T-helper 2 cell treated with Interferon-gamma antibody and Interleukin-4, amounts not matched to agents 5 μg/mL and 100 μg/mL, for 36 hours (primary cell): Measurements from ENCODE around the gene GRID1.
"Not testable (repeated sequence)": the region's sequence is repeated elsewhere in the genome, so short reads cannot be mapped to it uniquely, and the experiment has no call there.

Experiments used
- DNase-seq: peaks from one replicate; pipeline ENCODE4 v3.0.0; 2021; ENCODE audit warnings: low spot score
- H3K27ac Mint-ChIP-seq: one replicate; pipeline ENCODE4 v1.8.0; 2021; ENCODE audit warnings: mild to moderate bottlenecking, mixed read lengths
- H3K27me3 Mint-ChIP-seq: one replicate; pipeline ENCODE4 v1.8.0; 2021; ENCODE audit warnings: low read depth, mixed read lengths
- H3K36me3 Mint-ChIP-seq: one replicate; pipeline ENCODE4 v1.8.0; 2021; ENCODE audit warnings: low read depth, mixed read lengths
- H3K4me1 Mint-ChIP-seq: one replicate; pipeline ENCODE4 v1.8.0; 2021; ENCODE audit warnings: low read depth, mixed read lengths
- H3K4me3 Mint-ChIP-seq: one replicate; pipeline ENCODE4 v1.8.0; 2022; ENCODE audit warnings: mild to moderate bottlenecking, moderate library complexity, mixed read lengths
- H3K9me3 Mint-ChIP-seq: one replicate; pipeline ENCODE4 v1.8.0; 2021; ENCODE audit warnings: mixed read lengths

The GRID1 gene

GRCh38 chr10:86107131-86107530 lies 259.5 kb downstream of the GRID1 start:
- Mint-ChIP-seq H3K4me3 (no peak overlapping the region), H3K9me3 (no peaks in the 10 kb centered on the region), H3K4me1 (no peaks in the 10 kb centered on the region), H3K27me3 (no peaks in the 10 kb centered on the region), H3K27ac (no peak overlapping the region), H3K36me3 (no peaks in the 10 kb centered on the region)
- no peak for DNase-seq

- no peaks in the 10 kb centered on the region for H3K27me3 Mint-ChIP-seq
- H3K36me3 Mint-ChIP-seq, result no peaks in the 10 kb centered on the region
- H3K4me1 Mint-ChIP-seq, result no peaks in the 10 kb centered on the region
- no peak overlapping the region for H3K27ac Mint-ChIP-seq
- no peak overlapping the region for H3K4me3 Mint-ChIP-seq
- DNase-seq, result no peak
- H3K9me3 Mint-ChIP-seq, result no peaks in the 10 kb centered on the region
Observed at GRCh38 chr10:86106616-86107015, 260.0 kb downstream of the GRID1 start.

- Mint-ChIP-seq H3K4me3 (no peak overlapping the region), H3K36me3 (no peaks in the 10 kb centered on the region), H3K27ac (no peak overlapping the region), H3K27me3 (no peaks in the 10 kb centered on the region), H3K9me3 (no peaks in the 10 kb centered on the region), H3K4me1 (no peaks in the 10 kb centered on the region)
- DNase-seq, result no peak
Observed at GRCh38 chr10:86105640-86106039, 261.0 kb downstream of the GRID1 start.

- DNase-seq, result no peak
- Mint-ChIP-seq H3K27me3 (no peaks in the 10 kb centered on the region), H3K27ac (no peak overlapping the region), H3K36me3 (no peaks in the 10 kb centered on the region), H3K4me3 (no peak overlapping the region), H3K9me3 (no peaks in the 10 kb centered on the region), H3K4me1 (no peaks in the 10 kb centered on the region)
Observed at GRCh38 chr10:86105181-86105580, 261.4 kb downstream of the GRID1 start.

- Mint-ChIP-seq H3K27me3 (no peaks in the 10 kb centered on the region), H3K9me3 (no peaks in the 10 kb centered on the region), H3K4me3 (no peak overlapping the region), H3K36me3 (no peaks in the 10 kb centered on the region), H3K27ac (no peak overlapping the region), H3K4me1 (no peaks in the 10 kb centered on the region)
- no peak for DNase-seq
Observed at GRCh38 chr10:86104611-86105145, 261.9 kb downstream of the GRID1 start.

DNA sequence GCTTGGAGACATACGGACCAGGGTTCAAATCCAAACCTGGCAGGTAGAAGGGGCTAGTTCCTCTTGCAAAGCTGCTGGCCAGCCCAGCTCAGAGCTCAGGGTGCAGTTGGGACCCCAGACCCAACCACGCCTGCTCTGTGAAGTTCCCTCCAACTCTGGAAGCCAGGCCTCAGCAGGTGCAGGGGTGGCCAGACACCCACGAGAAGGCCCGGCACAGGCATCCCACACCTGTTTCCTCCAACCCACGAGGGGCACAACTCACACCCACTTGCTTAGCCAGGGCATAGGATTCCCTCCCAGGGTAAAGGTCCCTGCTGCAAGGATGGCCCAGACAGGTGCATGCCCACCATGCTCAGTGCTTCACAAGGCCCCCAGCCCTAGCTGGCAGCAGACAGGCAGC lies 262.4 kb downstream of the GRID1 start:
- Mint-ChIP-seq H3K27me3 (no peaks in the 10 kb centered on the region), H3K4me1 (no peaks in the 10 kb centered on the region), H3K9me3 (no peaks in the 10 kb centered on the region), H3K27ac (no peak overlapping the region), H3K36me3 (no peaks in the 10 kb centered on the region), H3K4me3 (no peak overlapping the region)
- DNase-seq, result no peak

DNA sequence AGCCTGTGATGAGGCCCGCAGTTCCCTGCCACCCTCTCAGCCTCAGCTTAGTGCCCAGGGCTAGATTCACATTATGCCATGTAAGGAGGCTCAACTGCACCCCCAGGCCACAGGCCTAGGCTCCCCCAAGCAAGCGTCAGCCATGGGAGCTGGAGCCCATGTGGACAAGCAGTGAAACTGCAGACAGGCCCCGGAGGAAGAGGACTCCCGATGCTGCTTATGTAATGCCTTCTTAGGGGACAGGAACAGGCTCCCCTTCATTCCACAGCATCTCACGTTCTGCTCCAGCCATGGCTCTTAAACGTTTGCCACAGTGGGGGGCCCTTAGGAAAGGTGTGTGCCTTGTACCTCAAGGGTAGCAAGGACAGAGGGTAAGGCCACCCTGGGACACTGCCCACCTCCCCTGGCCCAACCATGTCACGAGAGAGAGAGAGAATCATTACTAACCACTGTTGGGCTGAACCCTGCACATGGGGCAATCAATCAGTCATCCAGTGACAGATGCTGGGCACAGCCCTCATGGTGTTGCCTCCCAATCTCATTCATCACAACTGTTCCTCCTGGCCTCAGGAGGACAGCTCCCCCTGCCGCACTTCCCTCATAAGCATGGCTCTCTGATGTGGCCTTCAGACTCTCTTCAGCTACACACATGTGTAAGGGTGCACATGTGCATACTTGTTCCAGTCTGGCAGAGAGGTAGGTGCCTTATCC lies 263.0 kb downstream of the GRID1 start:
- Mint-ChIP-seq H3K9me3 (no peaks in the 10 kb centered on the region), H3K4me3 (no peak overlapping the region), H3K4me1 (no peaks in the 10 kb centered on the region), H3K27ac (no peak overlapping the region), H3K36me3 (no peaks in the 10 kb centered on the region), H3K27me3 (no peaks in the 10 kb centered on the region)
- DNase-seq, result no peak

GRCh38 chr10:86102451-86102850 lies 264.1 kb downstream of the GRID1 start:
- H3K27ac Mint-ChIP-seq, result no peak overlapping the region
- H3K27me3 Mint-ChIP-seq, result peaks cover 3% of the 10 kb centered on the region
- H3K9me3 Mint-ChIP-seq, result no peaks in the 10 kb centered on the region
- H3K4me1 Mint-ChIP-seq, result no peaks in the 10 kb centered on the region
- no peaks in the 10 kb centered on the region for H3K36me3 Mint-ChIP-seq
- H3K4me3 Mint-ChIP-seq, result no peak overlapping the region
- DNase-seq, result no peak

DNA sequence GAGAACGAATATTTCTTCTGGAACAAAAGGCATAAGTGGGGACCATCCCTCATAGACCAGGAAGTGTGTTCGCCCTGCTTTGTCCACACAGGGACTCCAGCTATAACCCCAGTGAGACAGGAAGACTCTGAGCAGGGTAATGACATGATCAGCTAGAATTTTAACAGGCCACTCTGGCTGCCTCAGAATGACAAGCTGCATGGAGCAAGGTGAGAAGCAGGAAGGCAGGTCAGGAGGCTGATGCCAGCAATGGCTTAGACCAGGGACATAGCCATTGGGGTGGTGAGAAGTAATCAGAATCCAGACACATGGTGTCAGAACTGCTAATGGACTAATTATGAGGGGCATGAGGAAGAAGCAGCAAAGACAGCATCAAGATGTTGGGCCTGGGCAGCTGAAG lies 264.6 kb downstream of the GRID1 start:
- Mint-ChIP-seq H3K27ac (no peak overlapping the region), H3K36me3 (no peaks in the 10 kb centered on the region), H3K4me3 (no peak overlapping the region), H3K9me3 (no peaks in the 10 kb centered on the region), H3K27me3 (peaks cover 3% of the 10 kb centered on the region), H3K4me1 (no peaks in the 10 kb centered on the region)
- DNase-seq, result no peak

GRCh38 chr10:86100581-86101061 lies 266.0 kb downstream of the GRID1 start:
- Mint-ChIP-seq H3K9me3 (no peaks in the 10 kb centered on the region), H3K27ac (no peak overlapping the region), H3K36me3 (no peaks in the 10 kb centered on the region), H3K4me3 (no peak overlapping the region), H3K27me3 (peaks cover 6% of the 10 kb centered on the region), H3K4me1 (no peaks in the 10 kb centered on the region)
- no peak for DNase-seq

- DNase-seq, result no peak
- no peak overlapping the region for H3K27ac Mint-ChIP-seq
- no peaks in the 10 kb centered on the region for H3K9me3 Mint-ChIP-seq
- no peaks in the 10 kb centered on the region for H3K36me3 Mint-ChIP-seq
- peaks cover 8% of the 10 kb centered on the region for H3K27me3 Mint-ChIP-seq
- H3K4me3 Mint-ChIP-seq, result no peak overlapping the region
- no peaks in the 10 kb centered on the region for H3K4me1 Mint-ChIP-seq
Observed at GRCh38 chr10:86099542-86100334, 266.9 kb downstream of the GRID1 start.

DNA sequence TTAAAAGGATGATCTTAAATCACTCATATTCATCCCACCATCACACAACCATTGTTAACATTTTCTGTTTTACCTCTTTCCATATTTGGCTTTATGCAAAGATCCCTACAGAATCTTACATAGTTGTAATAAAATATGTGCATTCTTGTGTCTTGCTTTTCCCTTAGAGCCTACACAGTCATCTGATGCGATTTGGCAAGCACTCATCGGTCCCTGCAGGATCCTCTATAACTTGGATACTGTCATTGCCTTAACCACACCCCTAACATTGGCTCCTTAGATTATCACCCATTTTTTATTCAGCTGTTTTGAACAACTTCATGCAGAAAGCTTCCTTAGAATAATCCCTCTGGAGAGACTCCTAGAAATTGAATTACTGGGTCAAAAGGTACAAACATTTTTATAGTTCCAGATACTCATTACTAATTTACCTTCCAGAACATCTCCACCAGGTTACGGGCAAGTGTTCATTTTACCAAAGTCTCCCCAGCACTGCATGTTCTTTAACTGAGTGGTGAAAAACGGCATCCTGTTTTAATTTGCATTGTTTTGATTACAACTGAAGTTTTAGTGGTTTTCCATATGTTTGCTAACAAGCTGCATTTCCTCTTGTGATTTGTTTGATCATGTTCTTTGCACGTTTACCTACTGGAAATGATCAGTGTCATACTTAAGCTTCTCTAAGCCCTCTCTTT lies 268.3 kb downstream of the GRID1 start:
- Mint-ChIP-seq H3K9me3 (no peaks in the 10 kb centered on the region), H3K4me1 (no peaks in the 10 kb centered on the region), H3K36me3 (no peaks in the 10 kb centered on the region), H3K27me3 (peaks cover 8% of the 10 kb centered on the region), H3K4me3 (no peak overlapping the region), H3K27ac (no peak overlapping the region)
- no peak for DNase-seq

DNA sequence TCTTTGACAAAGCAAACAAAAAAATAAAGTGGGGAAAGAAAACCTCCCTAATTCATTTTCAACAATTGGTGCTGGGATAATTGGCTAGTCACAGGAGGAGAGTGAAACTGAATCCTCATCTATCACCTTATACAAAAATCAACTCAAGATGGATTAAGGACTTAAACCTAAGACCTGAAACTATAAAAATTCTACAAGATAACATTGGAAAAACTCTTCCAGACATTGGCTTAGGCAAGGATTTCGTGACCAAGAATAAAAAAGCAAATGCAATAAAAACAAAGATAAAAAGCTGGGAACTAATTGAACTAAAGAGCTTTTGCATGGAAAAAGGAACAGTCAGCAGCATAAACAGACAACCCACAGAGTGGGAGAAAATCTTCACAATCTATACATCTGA lies 271.5 kb downstream of the GRID1 start:
- DNase-seq, H3K4me1 Mint-ChIP-seq, H3K36me3 Mint-ChIP-seq, H3K9me3 Mint-ChIP-seq, H3K4me3 Mint-ChIP-seq, H3K27ac Mint-ChIP-seq: not testable (repeated sequence)
- H3K27me3 Mint-ChIP-seq, result peaks cover 13% of the 10 kb centered on the region

- not testable (repeated sequence) for H3K9me3 Mint-ChIP-seq, H3K4me3 Mint-ChIP-seq
Observed at GRCh38 chr10:86092311-86092710, 274.3 kb downstream of the GRID1 start.

More at GRCh38 chr10:86092311-86092710, 274.3 kb downstream of the GRID1 start:
- H3K27me3 Mint-ChIP-seq, result peaks cover 13% of the 10 kb centered on the region
- H3K4me1 Mint-ChIP-seq, H3K27ac Mint-ChIP-seq, H3K36me3 Mint-ChIP-seq, DNase-seq: not testable (repeated sequence)
